Hepatocyte (in vitro differentiated cells): ENCODE measurements around the gene CHST8.

Experiments
- CTCF ChIP-seq: fragments of 200-600 bp; sonication (generic); IDR thresholded peaks from 2 replicates; pipeline ENCODE4 v1.5.1; 2016; ENCODE audit warnings: antibody characterized with exemption, mild to moderate bottlenecking; ENCODE audit not compliant: poor library complexity
- EZH2 ChIP-seq: fragments of 200-600 bp; sonication (generic); IDR thresholded peaks from 2 replicates; pipeline ENCODE4 v1.6.1; 2016; ENCODE audit warnings: antibody characterized with exemption, mild to moderate bottlenecking, borderline replicate concordance

GRCh38 chr19:33726756-33727155 lies 105.0 kb downstream of the CHST8 start:
- TF ChIP-seq CTCF (no peak), EZH2 (no peak)
